Endothelial cell of umbilical vein (primary cell): Measurements from ENCODE around the gene SPTB. TPM values are rescaled to one million over a fixed set of nuclear protein-coding genes. Genes with fewer than 3 reads are reported as not detected.

ENCODE experiments used
- BruUV-seq: library from RNA; stranded (reverse); fragments of 400-500 nt; replicated peaks from 2 replicates; lab custom pipeline; 2021; lab: Mats Ljungman, UMichigan
- CTCF ChIA-PET: fragments of 300-600, 350-600 bp; sonication (Branson Sonifier 250); formaldehyde crosslinking; loops from one replicate; lab custom pipeline; 2021; ENCODE audit warnings: antibody characterized with exemption, inconsistent platforms; lab: Charles Lee
- POLR2A ChIA-PET: fragments of 300-600, 350-600 bp; sonication (Branson Sonifier 250); formaldehyde crosslinking; loops from one replicate; lab custom pipeline; 2021; ENCODE audit warnings: antibody characterized with exemption, inconsistent platforms; lab: Charles Lee
- DNase-seq: peaks from one replicate; pipeline ENCODE4 v3.0.0-alpha.2; 2011; ENCODE audit warnings: low read depth, low spot score
- FAIRE-seq: peaks from 2 replicates; lab custom pipeline; 2011; peaks lifted over from hg19 to GRCh38; lab: Jason Lieb, UNC
- H2AFZ ChIP-seq: 2 replicates; pipeline ENCODE4 v1.6.0; 2012; ENCODE audit warnings: low read depth, low read length, control low read depth, inconsistent platforms
- H3K27ac ChIP-seq: 2 replicates; pipeline ENCODE4 v1.5.1; 2011; ENCODE audit warnings: low read depth, mild to moderate bottlenecking, control low read depth, low read length, moderate library complexity; ENCODE audit not compliant: insufficient read depth
- H3K27me3 ChIP-seq, 2 experiments: 2 replicates each; pipeline versions ENCODE4 v1.6.0 to v1.6.1; 2011; ENCODE audit warnings: low read length in 2 of 2, mixed read lengths in 1 of 2; ENCODE audit not compliant: control insufficient read depth in 2 of 2, insufficient read depth in 2 of 2
- H3K36me3 ChIP-seq, 2 experiments: 2 replicates in 1 of 2; 3 replicates in 1 of 2; pipeline ENCODE4 v1.5.1; 2011; ENCODE audit warnings: low read length in 2 of 2, mild to moderate bottlenecking in 1 of 2, moderate library complexity in 1 of 2; ENCODE audit not compliant: control insufficient read depth in 2 of 2, insufficient read depth in 2 of 2; ENCODE audit errors: extremely low read depth in 1 of 2
- H3K4me1 ChIP-seq: 3 replicates; pipeline ENCODE4 v1.5.1; 2011; ENCODE audit warnings: mild to moderate bottlenecking, low read length; ENCODE audit not compliant: control insufficient read depth, insufficient read depth; ENCODE audit errors: extremely low read depth
- H3K4me2 ChIP-seq: 2 replicates; pipeline ENCODE4 v1.6.1; 2011; ENCODE audit warnings: low read length, control low read depth, mixed read lengths; ENCODE audit not compliant: insufficient read depth
- H3K4me3 ChIP-seq, 3 experiments: fragments of 200-600 bp in 1 of 3; sonication (generic), shearing (Covaris generic) in 1 of 3; replicated peaks in 1 of 3; 2 replicates each; pipeline ENCODE4 v1.5.1; 2011 to 2016; ENCODE audit warnings: control low read depth in 3 of 3, low read length in 3 of 3, mild to moderate bottlenecking in 2 of 3, inconsistent platforms in 1 of 3, low read depth in 1 of 3, moderate library complexity in 1 of 3; ENCODE audit not compliant: insufficient read depth in 1 of 3
- H3K79me2 ChIP-seq: 2 replicates; pipeline ENCODE4 v1.6.0; 2012; ENCODE audit warnings: low read length, inconsistent platforms; ENCODE audit not compliant: control insufficient read depth, insufficient read depth
- H3K9ac ChIP-seq: replicated peaks from 2 replicates; pipeline ENCODE3; 2011; ENCODE audit warnings: low read length, control low read depth; ENCODE audit not compliant: insufficient read depth; ENCODE audit errors: extremely low read depth
- H3K9me1 ChIP-seq: replicated peaks from 3 replicates; pipeline ENCODE4 v1.6.0; 2011; ENCODE audit warnings: mild to moderate bottlenecking, low read length; ENCODE audit not compliant: control insufficient read depth, insufficient read depth; ENCODE audit errors: extremely low read depth
- H3K9me3 ChIP-seq: replicated peaks from 2 replicates; pipeline ENCODE4 v1.5.1; 2012; ENCODE audit warnings: low read length, inconsistent platforms; ENCODE audit not compliant: control insufficient read depth, insufficient read depth
- H4K20me1 ChIP-seq: replicated peaks from 2 replicates; pipeline ENCODE3; 2011; ENCODE audit warnings: mild to moderate bottlenecking, low read length; ENCODE audit not compliant: control insufficient read depth, insufficient read depth; ENCODE audit errors: extremely low read depth
- CTCF ChIP-seq, 2 donors: IDR thresholded peaks; 1 replicate in 1 of 2; 2 replicates in 1 of 2; pipeline ENCODE4 v1.5.1; 2011; ENCODE audit warnings: low read length in 2 of 2, mild to moderate bottlenecking in 2 of 2, moderate library complexity in 2 of 2, control low read depth in 1 of 2, inconsistent platforms in 1 of 2, low read depth in 1 of 2; ENCODE audit not compliant: insufficient read depth in 1 of 2; ENCODE audit errors: extremely low read depth in 1 of 2
- EZH2 ChIP-seq: IDR thresholded peaks from 2 replicates; pipeline ENCODE4 v1.6.1; 2012; ENCODE audit warnings: borderline replicate concordance, low read depth, mild to moderate bottlenecking, moderate library complexity, low read length, inconsistent platforms; ENCODE audit not compliant: severe bottlenecking
- FOS ChIP-seq: IDR thresholded peaks from 2 replicates; pipeline ENCODE4 v1.6.1; 2011; ENCODE audit warnings: mild to moderate bottlenecking, low read length, moderate library complexity, borderline replicate concordance; ENCODE audit not compliant: insufficient read depth
- GATA2 ChIP-seq: IDR thresholded peaks from 2 replicates; pipeline ENCODE4 v1.7.0; 2011; ENCODE audit warnings: low read depth, mild to moderate bottlenecking, moderate library complexity, mixed read lengths, low read length; ENCODE audit not compliant: insufficient read length, insufficient read depth
- JUN ChIP-seq: IDR thresholded peaks from 2 replicates; pipeline ENCODE4 v1.6.1; 2011; ENCODE audit warnings: borderline replicate concordance, low read depth; ENCODE audit not compliant: insufficient read length, insufficient read depth
- MAX ChIP-seq: IDR thresholded peaks from 2 replicates; pipeline ENCODE4 v1.6.1; 2011; ENCODE audit not compliant: insufficient read depth, insufficient read length
- MYC ChIP-seq: IDR thresholded peaks from one replicate; pipeline ENCODE4 v1.6.1; 2011; ENCODE audit warnings: mild to moderate bottlenecking, low read depth, low read length
- POLR2A ChIP-seq: IDR thresholded peaks from 2 replicates; pipeline ENCODE4 v1.6.1; 2012; ENCODE audit warnings: low read depth, mild to moderate bottlenecking, control low read depth, low read length
- POLR2AphosphoS5 ChIP-seq: IDR thresholded peaks from 2 replicates; pipeline ENCODE4 v1.6.1; 2012; ENCODE audit warnings: low read depth, mild to moderate bottlenecking, control low read depth, low read length, moderate library complexity; ENCODE audit not compliant: insufficient read depth
- dilution Hi-C: fragments of 300-500 bp; cut with MboI; formaldehyde crosslinking; loops from one replicate; pipeline ENCODE4 v1.15.0; 2019; ENCODE audit warnings: low sequenced_read_pairs; ENCODE audit not compliant: extremely low pct_ligation_motif_present
- intact Hi-C: fragments of 100-400 bp; cut with micrococcal nuclease; formaldehyde crosslinking; loops from one replicate; pipeline ENCODE4 v1.10.0; 2022
- polyA plus RNA-seq, 4 experiments: library from polyadenylated mRNA; depleted of rRNA in 3 of 4; stranded (reverse) in 3 of 4; unstranded in 1 of 4; fragments of >200 nt; gene quantifications; 2 replicates each; pipeline versions ENCODE4 v1.2.1 to v1.2.3, GENCODE V29; 2011 to 2012; ENCODE audit warnings: missing spikeins in 1 of 4
- total RNA-seq: library from RNA; stranded (reverse); gene quantifications from 2 replicates; pipeline ENCODE4 v1.2.3, GENCODE V29; 2021

The SPTB gene
- total and polyA plus RNA-seq, 2 donors (not counting 3 experiments of a cell fraction or from before 2014, with no cell fraction given), result 0.03 to 0.07 TPM

GRCh38 chr14:64732066-64732465 is 147.6 kb downstream of the SPTB start:
- Histone ChIP-seq H3K27me3 (no peaks in the 10 kb centered on the region), H3K79me2 (no peaks in the 10 kb centered on the region), H3K36me3 (no peaks in the 10 kb centered on the region), H3K4me2 (no peak overlapping the region), H3K27ac (no peak overlapping the region), H3K4me3 (no peak overlapping the region), H3K9ac (no peak overlapping the region), H3K9me1 (no peaks in the 10 kb centered on the region), H2AFZ (no peak overlapping the region), H3K4me1 (no peaks in the 10 kb centered on the region), H4K20me1 (no peaks in the 10 kb centered on the region), H3K9me3 (no peaks in the 10 kb centered on the region)
- DNase-seq, result no peak
- intact Hi-C loops, result no loop called here
- dilution Hi-C loops, result no loop called here
- FAIRE-seq, result no peak
- ChIA-PET CTCF (no interaction called here), POLR2A (no interaction called here)
- no peak for TF ChIP-seq FOS
- TF ChIP-seq MYC, result no peak
- TF ChIP-seq CTCF (IDR thresholded peaks at IDR 0.05; ENCODE audit: extremely low read depth in 1 of 2, insufficient read depth in 1 of 2, low read depth in 1 of 2, low read length in 2 of 2), result no peak
- no peak for TF ChIP-seq EZH2
- no peak for TF ChIP-seq POLR2A
- no peak for TF ChIP-seq JUN
- TF ChIP-seq MAX, result no peak
- no peak for TF ChIP-seq GATA2
- TF ChIP-seq POLR2AphosphoS5, result no peak
- BruUV-seq, result no TSS peak
